Measurements from ENCODE around the gene NPW. TPM values are rescaled to one million over a fixed set of nuclear protein-coding genes. Genes with fewer than 3 reads are reported as not detected.

NPW gene
- total and polyA plus RNA-seq, 9 of the 15 experiments (the other 6 are each of a cell fraction or from before 2014, with no cell fraction given): 0.14 to 4.0 (median 2.6) TPM; not detected in 4

- Histone ChIP-seq H3K4me2 (ENCODE audit: insufficient read depth, low read length) (no peak overlapping the region), H3K4me3 (no peak overlapping the region), H3K9me3 (replicated peaks; ENCODE audit: control insufficient read depth, insufficient read depth, low read depth, low read length) (no peaks in the 10 kb centered on the region), H3K27ac (ENCODE audit: extremely low read depth, low read depth, low read length) (no peak overlapping the region), H3K9me1 (ENCODE audit: control insufficient read depth, insufficient read depth, low read length) (peaks cover 13% of the 10 kb centered on the region), H3K9ac (ENCODE audit: insufficient read depth in 1 of 2, low read depth in 2 of 2, low read length in 2 of 2) (peak overlapping the region in 1 of 2 experiments; percentile 50; a peak in 2 of 4 replicates), H4K20me1 (replicated peaks; ENCODE audit: control insufficient read depth, insufficient read depth, low read length) (peaks cover 32% of the 10 kb centered on the region), H3K4me1 (replicated peaks in 1 of 2; ENCODE audit: control insufficient read depth in 2 of 2, insufficient read depth in 2 of 2, low read length in 2 of 2) (peaks cover 11 to 86% of the 10 kb centered on the region in 2 experiments), H3K36me3 (ENCODE audit: control insufficient read depth, insufficient read depth, low read length) (peaks cover 95% of the 10 kb centered on the region; the same call in 2 of the 3 replicates), H3K79me2 (ENCODE audit: control insufficient read depth, insufficient read depth, low read length) (peaks cover 54% of the 10 kb centered on the region), H3K27me3 (ENCODE audit: control insufficient read depth in 2 of 2, insufficient read depth in 2 of 2, low read length in 2 of 2) (no peaks in the 10 kb centered on the region), H2AFZ (ENCODE audit: low read depth, low read length) (no peak overlapping the region)
- no peak for DNase-seq (ENCODE audit: extremely low read depth in 1 of 4, low spot score in 3 of 4)
- no peak for FAIRE-seq
- no peak for ATAC-seq
- ChIA-PET CTCF (ENCODE audit: low intra/inter-chr PET ratio) (no interaction called here), POLR2A (interaction anchor here (0.6 to 3.0 kb wide), 4 partner anchors 17 to 250 kb away, joined by 3 to 12 read pairs (median 7); partner anchors contain the start of gene TRAF7)
- no TSS peak for BruUV-seq (replicated peaks)
- 96% methylated on average over 30 of the region's 47 CpGs for WGBS (ENCODE audit: insufficient coverage, low coverage, missing lambda C conversion rate)
- TF ChIP-seq FIP1L1 (IDR thresholded peaks at IDR 0.05; ENCODE audit: low read depth, low read length, poor library complexity, severe bottlenecking) (peak; percentile 38), POLR2G (IDR thresholded peaks at IDR 0.05; ENCODE audit: low read depth, low read length) (peak; percentile 71), HDAC6 (IDR thresholded peaks at IDR 0.05; ENCODE audit: low read depth, low read length) (no peak), HOMEZ (CRISPR knock-in tag; IDR thresholded peaks at IDR 0.05) (no peak), RBFOX2 (IDR thresholded peaks at IDR 0.05; ENCODE audit: low read depth, low read length) (peak; percentile 33)
- intact Hi-C loops (cut with micrococcal nuclease) (no loop called here), in situ Hi-C loops (cut with MboI) (no loop called here)
Measured at GRCh38 chr16:2002406-2003230, 17.0 kb upstream of the NPW start.

Data from K562 (cell line).